Activated CD8-positive, alpha-beta T cell treated with anti-CD3 and anti-CD28 coated beads for 36 hours (primary cell): ENCODE results near the gene PWWP2B. TPM values are rescaled to one million over a fixed set of nuclear protein-coding genes. Genes with fewer than 3 reads are reported as not detected.

Source experiments
- ATAC-seq: fragments of 200-7000 bp; cut with Tn5 transposase; one replicate; pipeline ENCODE4 v1.10.0; 2021; ENCODE audit warnings: mild to moderate bottlenecking, moderate library complexity
- CTCF ChIA-PET: fragments of 350-600 bp; sonication (Branson Sonifier 250); formaldehyde crosslinking; loops from one replicate; lab custom pipeline; 2021; ENCODE audit warnings: antibody characterized with exemption; lab: Charles Lee
- POLR2A ChIA-PET: fragments of 350-600 bp; sonication (Branson Sonifier 250); formaldehyde crosslinking; loops from one replicate; lab custom pipeline; 2021; ENCODE audit warnings: antibody characterized with exemption; lab: Charles Lee
- DNase-seq: peaks from one replicate; pipeline ENCODE4 v3.0.0-alpha.2; 2020
- H3K27ac Mint-ChIP-seq: one replicate; pipeline ENCODE4 v1.8.0; 2021; ENCODE audit warnings: mild to moderate bottlenecking, mixed read lengths
- H3K27me3 Mint-ChIP-seq: one replicate; pipeline ENCODE4 v1.8.0; 2021; ENCODE audit warnings: mixed read lengths
- H3K36me3 Mint-ChIP-seq: one replicate; pipeline ENCODE4 v1.8.0; 2021; ENCODE audit warnings: low read depth, mixed read lengths
- H3K4me1 Mint-ChIP-seq: one replicate; pipeline ENCODE4 v1.8.0; 2021; ENCODE audit warnings: low read depth, mixed read lengths
- H3K4me3 Mint-ChIP-seq: one replicate; pipeline ENCODE4 v1.8.0; 2021; ENCODE audit warnings: mild to moderate bottlenecking, moderate library complexity, mixed read lengths
- H3K9me3 Mint-ChIP-seq: one replicate; pipeline ENCODE4 v1.8.0; 2021; ENCODE audit warnings: mixed read lengths
- CTCF ChIP-seq: fragments of 200-600 bp; IDR thresholded peaks from one replicate; pipeline ENCODE4 v1.8.0; 2022; ENCODE audit warnings: antibody characterized with exemption, mild to moderate bottlenecking
- intact Hi-C: fragments of 100-400 bp; cut with micrococcal nuclease; formaldehyde crosslinking; loops from one replicate; pipeline ENCODE4 v1.10.0; 2022
- total RNA-seq, 2 experiments: library from RNA; stranded (reverse); gene quantifications; one replicate each; pipeline ENCODE4 v1.2.3, GENCODE V29; 2021

PWWP2B gene
- total RNA-seq, 2 experiments from 2014 or later = 6.0 to 6.6 TPM

GRCh38 chr10:132401401-132402118 is 4.6 kb downstream of the PWWP2B start:
- Mint-ChIP-seq H3K27me3 (no peaks in the 10 kb centered on the region), H3K9me3 (no peaks in the 10 kb centered on the region), H3K4me1 (peaks cover 16% of the 10 kb centered on the region), H3K27ac (no peak overlapping the region), H3K4me3 (no peak overlapping the region), H3K36me3 (peaks cover 4% of the 10 kb centered on the region)
- POLR2A ChIA-PET = no interaction called here
- DNase-seq (no peak), ATAC-seq (no peak)
- no peak for TF ChIP-seq CTCF
- intact Hi-C loops = no loop called here
- CTCF ChIA-PET = no interaction called here

- DNase-seq = no peak
- Mint-ChIP-seq H3K4me1 (peaks cover 17% of the 10 kb centered on the region), H3K36me3 (peaks cover 4% of the 10 kb centered on the region), H3K4me3 (no peak overlapping the region), H3K27ac (no peak overlapping the region), H3K27me3 (no peaks in the 10 kb centered on the region), H3K9me3 (no peaks in the 10 kb centered on the region)
- ChIA-PET CTCF (no interaction called here), POLR2A (no interaction called here)
- ATAC-seq = no peak
- no peak for TF ChIP-seq CTCF
- intact Hi-C loops = no loop called here
These were observed 5.8 kb downstream of the PWWP2B start for GRCh38 chr10:132402781-132403241.

- no peak overlapping the region for H3K4me3 Mint-ChIP-seq
- ATAC-seq (no peak), DNase-seq (no peak)
- H3K9me3 Mint-ChIP-seq = no peaks in the 10 kb centered on the region
- peaks cover 4% of the 10 kb centered on the region for H3K36me3 Mint-ChIP-seq
- H3K27me3 Mint-ChIP-seq = no peaks in the 10 kb centered on the region
- TF ChIP-seq CTCF = no peak
- H3K4me1 Mint-ChIP-seq = peaks cover 15% of the 10 kb centered on the region
- intact Hi-C loops = no loop called here
- CTCF ChIA-PET = no interaction called here
- POLR2A ChIA-PET = no interaction called here
- H3K27ac Mint-ChIP-seq = no peak overlapping the region
These were observed 6.6 kb downstream of the PWWP2B start for GRCh38 chr10:132403511-132404168.

GRCh38 chr10:132404169-132404880 is 7.3 kb downstream of the PWWP2B start:
- Mint-ChIP-seq H3K36me3 (peaks cover 4% of the 10 kb centered on the region), H3K27ac (no peak overlapping the region), H3K4me1 (peaks cover 11% of the 10 kb centered on the region), H3K9me3 (no peaks in the 10 kb centered on the region), H3K27me3 (no peaks in the 10 kb centered on the region), H3K4me3 (no peak overlapping the region)
- intact Hi-C loops = no loop called here
- POLR2A ChIA-PET = no interaction called here
- no peak for DNase-seq
- no peak for ATAC-seq
- CTCF ChIA-PET = no interaction called here
- no peak for TF ChIP-seq CTCF
